RKO (cell line): ENCODE measurements around the gene CPE.

Experiments used
- DNase-seq: peaks from one replicate; pipeline ENCODE4 v3.0.0-alpha.2; 2016; ENCODE audit warnings: low spot score

The CPE gene

GRCh38 chr4:165364452-165365080 is 14.2 kb upstream of the CPE start:
- DNase-seq: no peak

- DNase-seq: no peak
Observed at GRCh38 chr4:165367040-165367439, 11.8 kb upstream of the CPE start.

- no peak for DNase-seq
Observed at GRCh38 chr4:165368114-165368513, 10.7 kb upstream of the CPE start.

GRCh38 chr4:165368567-165368966 is 10.2 kb upstream of the CPE start:
- DNase-seq: no peak

- DNase-seq: no peak
Observed at GRCh38 chr4:165369522-165369921, 9.3 kb upstream of the CPE start.

- DNase-seq: no peak
Observed at GRCh38 chr4:165370530-165370929, 8.3 kb upstream of the CPE start.

GRCh38 chr4:165375465-165375864 is 3.3 kb upstream of the CPE start:
- DNase-seq: no peak

GRCh38 chr4:165378398-165378744 is 437 bp upstream of the CPE start:
- no peak for DNase-seq

- DNase-seq: no peak
Observed at GRCh38 chr4:165379678-165380064, 863 bp downstream of the CPE start.

GRCh38 chr4:165380805-165381204 is 2.0 kb downstream of the CPE start:
- DNase-seq: no peak

- no peak for DNase-seq
Observed at GRCh38 chr4:165381821-165382373, 3.1 kb downstream of the CPE start.

GRCh38 chr4:165382640-165383039 is 3.8 kb downstream of the CPE start:
- no peak for DNase-seq

- DNase-seq: no peak
Observed at GRCh38 chr4:165383591-165384073, 4.8 kb downstream of the CPE start.

- DNase-seq: no peak
Observed at GRCh38 chr4:165384186-165384585, 5.4 kb downstream of the CPE start.

GRCh38 chr4:165384598-165384997 is 5.8 kb downstream of the CPE start:
- no peak for DNase-seq

- no peak for DNase-seq
Observed at GRCh38 chr4:165385126-165385525, 6.3 kb downstream of the CPE start.

GRCh38 chr4:165386328-165386727 is 7.5 kb downstream of the CPE start:
- no peak for DNase-seq

- no peak for DNase-seq
Observed at GRCh38 chr4:165388756-165389155, 9.9 kb downstream of the CPE start.

- DNase-seq: no peak
Observed at GRCh38 chr4:165393051-165393450, 14.2 kb downstream of the CPE start.

- DNase-seq: no peak
Observed at GRCh38 chr4:165393704-165394103, 14.9 kb downstream of the CPE start.

- DNase-seq: peak; percentile 3
Observed at GRCh38 chr4:165394275-165394674, 15.5 kb downstream of the CPE start.

GRCh38 chr4:165398570-165398969 is 19.8 kb downstream of the CPE start:
- DNase-seq: peak; percentile 39

GRCh38 chr4:165402375-165402774 is 23.6 kb downstream of the CPE start:
- no peak for DNase-seq

- DNase-seq: no peak
Observed at GRCh38 chr4:165403048-165403447, 24.2 kb downstream of the CPE start.
